CD4-positive, alpha-beta T cell treated with Interleukin-12 subunit alpha and Interleukin-12 subunit beta, for 1 hour (primary cell): ENCODE data around the gene FLNC.

Experiments
- DNase-seq: peaks from one replicate; pipeline ENCODE4 v3.0.0-alpha.2; 2020

Gene FLNC

DNA sequence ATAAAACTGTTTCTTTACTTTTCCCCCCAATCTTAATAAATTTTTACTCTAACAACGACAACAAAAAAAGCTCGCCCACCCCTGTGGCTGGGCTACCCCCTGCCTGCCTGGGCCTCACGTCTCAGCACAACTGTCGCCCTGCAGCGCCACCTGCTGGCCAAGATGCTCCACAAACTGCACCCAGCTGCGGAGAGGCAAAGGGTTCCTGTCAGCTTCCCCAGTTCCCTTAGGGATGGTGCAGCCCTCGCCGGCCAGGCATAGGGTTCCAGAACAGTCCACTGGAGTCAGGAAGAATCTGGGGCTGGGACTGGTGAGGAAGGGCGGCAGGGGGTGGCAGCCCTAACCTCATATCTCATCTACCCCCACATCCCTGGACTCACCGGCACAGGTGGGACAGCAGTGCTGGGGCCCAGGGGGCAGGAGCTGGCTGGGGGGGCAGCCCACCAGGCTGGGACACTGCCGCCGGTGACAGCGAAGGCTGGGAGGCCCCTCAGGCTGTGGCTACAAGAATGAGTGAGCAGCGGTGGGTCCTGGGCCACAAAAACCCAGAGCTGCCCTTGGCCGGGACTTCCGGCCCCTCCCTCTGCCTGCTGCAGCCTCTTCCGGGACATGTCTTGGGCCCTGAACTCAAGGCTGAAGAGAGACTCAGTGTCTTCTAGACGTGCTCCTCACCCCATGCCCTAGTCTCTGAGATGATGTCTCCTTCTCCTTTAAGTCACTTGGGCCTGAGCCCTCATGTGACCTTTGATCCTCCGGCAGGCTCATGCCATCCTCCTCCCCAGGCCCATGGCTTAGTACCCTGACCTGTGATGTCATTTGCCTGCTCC, 53.6 kb downstream of the FLNC start:
- DNase-seq = peak; percentile 84

DNA sequence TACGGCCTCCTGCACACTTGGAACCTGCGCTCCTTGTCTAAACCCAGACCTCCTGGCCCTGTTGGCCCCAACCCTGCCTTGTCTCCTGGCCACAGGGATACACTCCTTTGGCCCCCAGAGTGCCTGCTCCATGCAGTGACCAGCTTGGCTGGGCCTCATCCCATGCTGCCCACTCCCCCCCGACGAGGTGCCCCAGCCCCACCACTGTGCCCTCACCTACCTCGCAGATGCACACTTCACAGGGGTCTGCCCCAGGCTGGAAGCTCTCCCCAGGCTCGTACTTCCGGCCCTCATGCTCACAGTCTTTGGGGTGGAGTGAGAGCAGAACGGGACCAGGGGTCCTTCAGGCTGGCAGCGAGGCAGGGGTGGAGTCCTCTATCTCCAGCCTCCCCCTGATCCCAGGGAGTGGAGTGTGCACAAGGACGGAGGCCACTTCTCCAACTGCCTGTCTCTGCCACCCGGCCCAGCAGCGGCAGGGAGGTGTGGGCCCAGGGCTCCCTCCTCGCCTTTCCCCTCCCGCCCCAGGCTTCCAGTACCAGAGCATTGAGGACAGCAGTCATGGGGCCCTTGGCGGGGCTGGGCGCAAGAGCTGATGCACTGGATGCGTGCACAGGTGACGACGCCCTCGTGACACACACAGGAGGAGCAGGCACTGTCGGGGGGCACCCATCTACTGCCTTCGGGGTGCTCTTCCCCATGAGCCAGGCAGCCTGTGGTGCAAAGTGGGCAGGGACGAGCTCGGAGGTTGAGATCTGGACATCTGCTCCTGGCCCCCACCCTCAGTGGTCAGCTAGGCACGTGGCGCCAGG, 54.6 kb downstream of the FLNC start:
- DNase-seq = no peak

DNA sequence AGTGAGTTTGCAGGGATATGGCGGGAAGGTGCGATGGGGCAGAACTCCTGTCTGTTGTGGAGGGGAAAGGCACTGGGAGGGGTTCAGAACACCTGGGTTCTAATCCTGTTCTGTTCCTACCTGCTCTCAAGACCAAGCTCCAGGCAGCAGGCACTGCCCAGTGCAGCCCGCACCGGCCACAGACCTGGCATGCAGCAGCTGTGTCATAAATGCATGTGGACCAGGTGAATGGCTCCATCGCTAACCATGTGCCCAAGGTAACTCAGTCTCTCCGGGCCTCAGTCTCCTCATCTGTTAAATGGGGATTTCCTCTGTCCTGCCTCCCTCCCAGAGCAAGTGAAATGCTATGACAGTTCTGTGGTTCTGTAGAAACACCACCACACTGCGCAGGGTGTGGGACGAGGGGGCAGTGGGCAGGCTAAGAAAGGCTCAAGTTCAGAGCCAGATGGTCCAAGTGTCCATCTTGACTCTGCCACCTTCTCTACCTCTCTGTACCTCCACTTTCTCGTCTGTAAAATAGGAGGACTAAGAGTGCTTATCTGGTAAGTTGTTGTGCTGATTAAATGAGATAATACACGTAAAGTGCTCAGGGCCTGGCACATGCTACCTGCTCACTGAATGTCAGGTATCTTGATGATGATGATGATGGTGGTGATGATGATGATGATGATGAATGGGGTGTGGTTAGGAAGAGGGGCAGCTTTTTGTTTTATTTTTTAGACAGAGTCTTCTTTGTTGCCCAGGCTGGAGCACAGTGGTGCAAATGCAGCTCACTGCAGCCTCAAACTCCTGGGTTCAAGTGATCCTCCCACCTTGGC, 55.4 kb downstream of the FLNC start:
- DNase-seq = no peak

DNA sequence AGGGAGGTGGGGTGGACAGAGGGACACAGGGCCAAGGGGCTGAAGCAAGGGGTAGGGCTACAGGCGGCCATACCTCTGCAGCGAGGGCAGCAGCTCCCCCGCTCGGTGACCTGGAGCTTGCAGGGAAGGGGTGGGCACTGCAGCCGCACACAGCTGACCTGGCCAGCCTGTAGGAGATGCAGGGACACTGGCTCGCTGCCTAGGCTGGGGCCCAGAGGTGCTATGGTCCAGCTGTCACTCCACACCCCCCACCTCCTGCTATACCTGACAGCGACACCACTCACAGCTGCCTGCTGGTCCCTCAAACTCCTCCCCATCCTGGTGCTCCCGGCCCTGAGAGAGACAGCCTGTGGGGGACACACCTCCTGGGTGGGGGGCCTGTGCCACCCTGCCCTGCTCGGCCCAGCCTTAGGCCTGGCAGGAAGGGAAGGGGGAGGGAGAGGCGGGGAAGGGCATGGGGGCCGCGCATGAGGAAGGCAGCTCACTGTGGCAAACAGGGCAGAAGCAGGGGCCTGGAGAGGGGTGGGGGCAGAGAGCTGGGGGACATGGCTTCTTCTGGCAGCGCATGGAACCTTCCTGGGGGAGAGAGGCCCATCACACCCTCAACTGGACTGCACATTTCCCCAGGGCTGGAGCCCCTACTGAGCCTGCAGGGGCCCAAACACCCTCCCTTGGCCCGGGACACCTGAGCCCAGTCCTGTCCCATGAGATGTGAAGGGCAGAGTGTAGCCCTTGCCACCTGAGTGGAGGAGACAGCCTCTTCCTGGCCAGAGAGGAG, 56.4 kb downstream of the FLNC start:
- DNase-seq = no peak

DNA sequence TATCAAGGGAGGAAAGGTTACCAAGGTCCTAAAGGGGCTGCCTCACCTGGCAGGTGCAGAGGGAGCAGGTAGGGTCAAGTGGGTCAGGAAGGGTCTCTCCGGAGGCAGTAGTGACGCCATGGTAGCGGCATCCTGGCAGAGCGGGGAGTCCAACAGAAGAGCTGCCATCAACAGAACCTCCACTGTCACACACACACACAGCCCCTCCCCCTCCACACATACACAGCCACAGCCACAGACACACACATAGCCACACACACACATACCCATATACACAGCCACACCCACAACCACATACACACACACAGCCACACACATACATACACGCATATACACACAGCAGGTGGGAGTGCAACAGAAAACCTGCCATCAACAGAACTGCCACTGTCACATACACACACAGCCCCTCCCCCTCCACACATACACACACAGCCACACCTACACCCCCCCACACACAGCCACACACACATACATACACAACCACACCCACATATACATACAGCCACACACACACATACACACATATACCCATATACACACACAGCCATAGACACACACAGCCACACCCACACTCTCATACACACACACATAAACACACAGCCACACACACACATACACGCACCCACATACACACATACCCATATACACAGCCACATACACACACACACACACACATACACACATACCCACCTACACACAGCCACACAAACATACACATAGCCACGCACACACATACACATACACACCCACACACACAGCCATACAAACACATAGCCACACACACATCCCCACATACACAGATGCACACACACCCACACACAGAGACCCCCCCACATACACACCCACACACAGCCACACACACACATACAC, 57.2 kb downstream of the FLNC start:
- no peak for DNase-seq

DNA sequence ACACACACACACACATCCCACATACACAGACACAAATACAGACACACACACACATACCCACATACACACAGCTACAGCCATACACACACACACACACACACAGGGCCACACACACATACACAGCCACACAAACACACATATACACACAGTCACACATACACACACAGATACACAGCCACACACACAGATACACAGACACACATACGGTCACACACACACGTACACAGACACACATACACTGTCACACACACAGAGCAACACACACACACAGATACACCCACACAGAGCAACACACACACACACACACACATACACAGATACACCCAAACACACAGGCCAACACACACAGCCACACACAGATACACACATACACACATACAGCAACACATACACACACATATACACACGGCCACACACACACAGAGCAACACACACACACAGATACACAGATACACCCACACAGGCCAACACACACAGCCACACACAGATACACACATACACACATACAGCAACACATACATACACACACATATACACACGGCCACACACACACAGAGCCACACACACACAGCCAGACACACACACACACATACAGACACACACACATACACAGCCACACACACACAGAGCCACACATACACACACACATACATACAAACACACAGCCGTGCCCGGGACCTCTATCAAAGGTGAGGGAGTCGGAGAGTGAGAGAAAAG, 58.0 kb downstream of the FLNC start:
- no peak for DNase-seq

DNA sequence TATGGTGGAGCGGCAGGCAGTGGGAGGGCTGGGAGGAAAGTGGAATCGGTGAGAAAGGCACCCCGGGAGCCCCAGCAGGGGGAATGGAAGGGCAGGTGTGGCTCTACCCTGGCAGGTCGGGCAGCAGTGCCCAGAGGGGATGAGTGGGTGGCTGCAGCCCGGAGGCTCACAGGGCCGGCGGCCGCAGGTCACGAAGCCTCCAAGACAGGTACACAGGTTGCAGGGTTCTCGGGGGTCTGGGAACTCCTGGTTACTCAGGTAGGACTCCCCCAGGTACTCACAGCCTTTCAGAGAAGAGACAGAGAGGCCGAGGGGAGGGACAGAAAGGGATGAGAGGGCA, 58.5 kb downstream of the FLNC start:
- no peak for DNase-seq

DNA sequence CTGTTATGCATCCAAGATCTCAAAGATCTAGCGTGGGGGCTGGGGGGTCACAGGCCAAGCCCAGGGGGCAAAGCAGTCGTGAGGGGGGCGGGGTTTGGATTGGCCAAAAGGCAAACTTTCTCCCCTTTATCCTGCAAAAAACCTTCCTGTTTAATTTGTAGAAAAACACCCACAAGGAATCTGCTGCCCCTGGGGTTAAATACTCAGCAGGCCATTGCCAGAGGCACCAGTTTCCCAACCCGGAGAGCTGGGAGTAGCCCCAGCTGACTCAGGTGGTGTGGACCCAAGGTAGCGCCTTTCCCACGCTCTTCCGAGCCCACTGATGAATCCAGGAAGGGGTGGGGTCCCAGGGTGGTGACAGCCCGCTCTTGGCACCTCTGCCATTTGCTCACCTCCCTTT, 58.9 kb downstream of the FLNC start:
- DNase-seq = no peak

DNA sequence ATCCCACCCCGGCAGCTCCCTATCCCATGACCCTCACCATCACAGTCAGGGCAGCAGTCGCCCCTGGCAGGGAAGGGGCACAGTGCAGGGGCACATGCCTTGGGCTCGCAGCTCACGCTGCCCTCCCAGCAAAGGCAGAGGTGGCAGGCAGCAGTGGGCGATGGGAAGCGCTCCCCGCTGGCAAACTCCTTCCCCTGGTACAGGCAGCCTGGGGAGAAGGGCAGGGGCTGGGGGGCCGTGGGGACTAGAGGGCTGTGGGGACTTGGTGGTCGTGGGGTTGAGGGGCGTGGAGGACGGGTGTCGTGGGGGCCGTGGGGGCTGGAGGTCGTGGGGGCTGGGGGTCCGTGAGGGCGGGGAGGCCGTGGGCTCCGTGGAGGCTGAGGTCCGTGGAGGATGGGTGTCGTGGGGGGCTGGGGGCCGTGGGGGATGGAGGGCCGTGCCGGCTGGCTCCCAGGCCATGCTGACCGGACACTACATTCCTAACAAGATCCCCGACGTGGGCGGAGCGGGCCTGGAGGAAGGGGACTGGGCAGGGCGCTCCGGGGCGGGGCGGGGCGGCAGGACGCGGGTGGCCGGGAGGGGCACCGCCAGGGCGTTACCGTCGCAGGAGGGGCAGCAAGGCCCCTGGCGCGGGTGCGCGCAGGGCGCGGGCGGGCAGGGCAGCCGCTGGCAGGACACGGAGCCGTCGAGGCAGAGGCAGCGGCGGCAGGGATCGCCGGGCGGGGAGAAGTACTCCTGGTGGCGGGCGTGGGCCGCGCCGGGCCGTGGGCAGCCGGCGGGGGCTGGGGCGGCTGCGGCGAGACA, 60.3 kb downstream of the FLNC start:
- DNase-seq = no peak

DNA sequence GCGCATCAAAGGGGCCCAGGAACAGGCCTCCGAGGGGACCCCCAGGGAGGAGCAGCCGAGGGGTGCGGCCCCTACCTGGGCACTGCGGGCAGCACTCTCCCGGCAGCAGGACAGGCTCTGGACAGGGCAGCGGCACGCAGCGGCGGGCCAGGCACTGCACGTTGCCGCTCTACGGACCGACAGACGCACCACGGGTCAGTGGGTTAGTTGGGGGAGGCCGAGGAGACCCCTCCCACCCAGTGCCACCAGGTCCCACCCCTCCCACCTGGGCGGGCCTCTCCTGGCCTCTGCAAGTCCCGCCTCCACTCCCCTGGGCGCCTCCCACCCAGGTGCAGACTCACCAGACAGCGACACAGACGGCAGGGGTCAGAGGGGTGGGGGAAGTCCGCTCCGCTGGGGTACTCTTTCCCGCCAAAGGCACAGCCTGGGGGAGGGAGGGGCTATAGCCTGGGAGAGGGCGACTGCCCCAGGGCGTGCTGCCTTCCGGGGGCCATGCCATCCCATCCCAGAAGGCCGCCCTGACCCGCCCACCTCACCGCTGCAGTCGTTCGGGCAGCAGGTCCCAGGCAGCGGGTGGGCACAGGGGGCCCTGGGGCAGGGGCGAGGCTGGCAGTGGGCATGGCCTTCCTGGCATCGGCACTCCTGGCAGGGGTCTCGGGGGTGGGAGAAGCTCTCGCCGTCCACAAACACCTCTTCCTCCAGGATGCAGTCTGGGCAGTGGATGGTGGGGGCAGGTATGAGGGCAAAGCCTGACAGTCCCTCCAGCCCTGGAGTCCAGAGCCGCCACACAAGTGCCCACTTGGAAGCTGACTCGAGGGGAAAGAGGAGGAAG, 61.1 kb downstream of the FLNC start:
- DNase-seq = no peak

DNA sequence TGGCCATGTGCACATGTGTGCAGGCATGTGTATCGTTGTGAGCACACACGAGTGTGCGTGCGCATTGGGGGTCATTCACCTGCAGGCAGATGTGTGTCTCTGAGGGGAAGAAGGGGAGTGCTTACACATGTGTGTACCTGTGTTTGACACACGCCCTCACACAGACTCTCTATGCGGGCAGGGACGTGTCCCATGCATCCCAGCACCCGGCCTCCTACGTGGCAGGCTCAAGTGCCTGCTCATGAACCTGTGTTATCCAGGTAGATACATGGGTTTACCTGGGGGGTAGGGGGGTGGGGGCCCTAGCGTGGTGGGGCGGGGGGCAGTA, 61.7 kb downstream of the FLNC start:
- no peak for DNase-seq

DNA sequence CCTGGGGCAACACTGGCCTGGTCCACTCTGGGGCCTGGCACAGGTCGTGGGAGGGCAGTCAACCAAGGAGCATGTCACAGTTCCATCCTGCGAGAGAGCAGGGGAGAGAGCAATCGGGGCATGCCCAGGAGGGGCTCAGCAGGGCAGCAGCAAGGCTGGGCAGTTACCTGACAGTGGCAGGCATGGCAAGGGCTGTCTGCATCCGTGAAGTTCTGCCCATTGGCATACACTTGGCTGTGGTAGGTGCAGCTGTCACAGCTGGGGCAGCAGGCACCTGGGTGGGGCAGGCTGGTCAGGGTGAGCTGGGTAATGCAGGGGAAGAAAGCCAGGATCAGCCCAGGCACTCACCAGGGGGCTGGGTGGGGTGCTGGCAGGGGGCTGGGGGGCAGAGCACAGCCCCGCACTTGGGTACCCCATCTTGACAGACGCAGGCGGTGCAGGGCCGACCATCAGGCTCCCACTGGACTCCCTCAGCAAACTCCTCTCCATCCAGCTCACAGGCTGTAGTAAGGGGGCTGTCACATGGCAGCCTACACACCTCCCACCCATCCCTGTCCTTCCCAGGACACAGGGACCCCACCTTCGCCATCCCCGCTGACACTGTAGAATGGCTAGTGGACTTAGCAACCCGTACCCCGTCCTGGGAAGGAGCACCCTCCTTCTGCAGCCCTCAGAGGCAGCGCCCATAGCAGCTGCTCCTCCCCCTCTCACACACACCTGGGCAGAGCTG, 62.5 kb downstream of the FLNC start:
- DNase-seq = no peak

DNA sequence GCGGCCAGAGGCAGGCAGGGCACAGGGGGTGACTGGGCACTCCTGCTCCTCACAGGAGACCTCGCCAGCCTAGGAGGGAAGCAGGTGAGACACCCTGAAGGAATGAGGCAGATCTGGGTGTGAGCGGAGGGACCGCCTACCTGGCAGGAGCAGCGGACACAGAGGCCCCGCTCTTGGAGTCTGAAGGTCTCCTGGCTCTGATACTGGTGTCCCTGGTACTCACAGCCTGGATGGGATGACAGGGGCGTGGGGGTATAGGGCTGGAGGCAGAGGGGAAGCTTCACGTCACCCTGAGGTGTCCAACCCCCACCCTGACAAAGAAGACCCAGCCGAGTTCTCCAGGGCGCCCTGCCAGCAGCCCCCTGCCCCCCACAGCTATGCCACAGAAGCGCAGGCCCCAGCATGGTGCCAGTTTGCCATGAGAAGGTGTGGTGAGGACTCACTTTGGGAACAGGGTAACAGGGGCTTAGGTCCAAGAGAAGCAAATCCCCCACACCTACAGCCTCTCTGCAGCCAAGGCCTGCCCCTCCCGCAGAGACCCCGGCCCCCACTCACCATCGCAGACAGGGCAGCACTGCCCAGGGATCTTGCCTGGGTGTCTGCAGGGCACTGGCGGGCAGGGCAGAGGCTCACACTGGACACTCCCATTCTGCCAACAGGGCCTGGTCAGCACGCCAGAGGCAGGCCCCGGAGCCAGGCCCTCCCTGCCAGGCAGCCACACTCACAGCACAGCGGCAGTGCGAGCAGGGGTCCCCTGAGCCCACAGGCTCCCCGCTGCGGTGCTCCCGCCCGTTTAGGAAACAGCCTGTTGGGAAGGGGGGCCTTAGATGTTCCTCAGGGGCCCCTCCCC, 63.3 kb downstream of the FLNC start:
- DNase-seq = no peak

DNA sequence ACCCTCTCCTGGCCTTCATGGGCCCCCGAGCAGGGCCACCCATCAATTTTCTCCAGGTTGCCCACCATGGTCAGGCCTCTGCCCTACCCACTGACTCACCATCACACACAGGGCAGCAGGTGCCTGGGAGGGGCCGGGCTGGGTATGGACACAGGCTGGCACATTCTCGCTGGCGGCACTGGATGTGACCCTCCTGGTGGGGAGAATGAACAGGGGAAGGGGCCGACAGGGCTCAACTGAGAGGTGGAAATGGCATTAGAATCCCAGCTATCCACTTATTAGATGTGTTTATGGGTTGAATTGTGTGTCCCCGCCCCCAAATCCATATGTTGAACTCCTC, 63.9 kb downstream of the FLNC start:
- DNase-seq = no peak

DNA sequence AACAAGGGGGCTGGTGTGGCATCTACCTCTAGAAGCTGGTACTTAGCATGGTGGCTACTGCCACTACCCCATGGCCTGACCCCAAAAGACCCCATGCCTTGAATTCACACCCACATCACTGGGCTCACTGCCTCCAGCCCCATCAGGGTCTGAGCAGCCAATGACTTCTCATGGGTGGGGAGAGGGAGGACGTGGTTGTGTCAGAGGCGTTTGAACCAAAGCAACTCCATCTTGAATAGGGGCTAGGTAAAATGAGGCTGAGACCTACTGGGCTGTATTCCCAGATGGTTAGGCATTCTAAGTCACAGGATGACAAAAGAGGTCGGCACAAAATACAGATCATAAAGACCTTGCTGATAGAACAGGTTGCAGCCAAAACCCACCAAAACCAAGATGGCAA, 65.1 kb downstream of the FLNC start:
- DNase-seq = no peak

DNA sequence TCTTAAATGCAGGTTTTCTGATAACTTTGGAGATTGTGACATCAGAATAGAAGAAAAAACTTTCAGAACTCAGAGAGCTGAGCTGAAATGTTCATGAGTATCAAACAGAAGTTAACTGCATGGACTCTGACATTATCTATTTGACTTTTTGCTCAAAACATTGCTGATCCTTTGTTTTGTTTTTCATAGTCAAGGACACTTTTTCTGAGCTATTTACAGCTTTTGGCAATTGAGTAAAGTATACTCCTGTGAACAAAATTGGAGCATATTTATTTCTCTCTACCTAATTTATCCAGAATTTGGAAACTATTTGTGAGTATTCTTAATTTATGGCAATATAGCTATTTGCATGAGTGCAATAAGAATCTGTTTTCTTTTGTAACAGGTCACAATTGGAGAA, 69.2 kb downstream of the FLNC start:
- no peak for DNase-seq

DNA sequence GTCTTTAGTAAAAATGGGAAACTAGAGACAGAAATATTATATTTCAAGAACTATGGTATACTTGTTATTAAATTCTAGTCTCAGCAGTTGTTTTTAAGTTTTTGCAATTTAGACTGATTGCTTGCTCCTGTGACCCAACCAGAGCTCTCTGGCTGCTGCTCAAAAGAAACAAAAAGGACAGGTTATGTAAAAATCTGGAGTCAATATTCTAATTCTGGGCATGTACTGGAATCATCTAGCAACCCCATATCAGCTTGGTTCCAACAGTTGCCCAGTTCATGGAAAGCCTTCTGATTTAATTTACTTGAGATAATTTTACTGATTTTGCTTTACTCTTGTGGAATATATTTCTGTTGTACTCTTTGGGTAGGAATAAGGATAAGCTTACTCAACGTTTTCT, 70.0 kb downstream of the FLNC start:
- DNase-seq = no peak
